Fibroblast of lung (primary cell): ENCODE results near the gene CLIC4. TPM values are rescaled to one million over a fixed set of nuclear protein-coding genes. Genes with fewer than 3 reads are reported as not detected.
A peak's percentile ranks its signal among the peaks of the same experiment; 100 is the strongest.
"Not testable (repeated sequence)": the region's sequence is repeated elsewhere in the genome, so short reads cannot be mapped to it uniquely, and the experiment has no call there.

Experiments
- DNase-seq, 2 donors: peaks; one replicate each; pipeline versions ENCODE4 v3.0.0 to v3.0.0-alpha.2; 2010; ENCODE audit warnings: low read depth in 2 of 2
- H2AFZ ChIP-seq: 2 replicates; pipeline ENCODE4 v1.5.1; 2012; ENCODE audit warnings: low read length, control low read depth, inconsistent platforms
- H3K27ac ChIP-seq: 2 replicates; pipeline ENCODE4 v1.5.1; 2011; ENCODE audit warnings: low read length, control low read depth; ENCODE audit not compliant: insufficient read depth
- H3K27me3 ChIP-seq: 2 replicates; pipeline ENCODE4 v1.5.1; 2011; ENCODE audit warnings: mild to moderate bottlenecking, low read length; ENCODE audit not compliant: control insufficient read depth, insufficient read depth
- H3K36me3 ChIP-seq: 2 replicates; pipeline ENCODE4 v1.5.1; 2011; ENCODE audit warnings: low read length; ENCODE audit not compliant: control insufficient read depth, insufficient read depth
- H3K4me1 ChIP-seq: 2 replicates; pipeline ENCODE4 v1.5.1; 2011; ENCODE audit warnings: low read length; ENCODE audit not compliant: control insufficient read depth, insufficient read depth; ENCODE audit errors: extremely low read depth
- H3K4me2 ChIP-seq: 2 replicates; pipeline ENCODE4 v1.5.1; 2011; ENCODE audit warnings: low read length, control low read depth; ENCODE audit not compliant: insufficient read depth; ENCODE audit errors: extremely low read depth
- H3K4me3 ChIP-seq, 4 experiments: fragments of 200-600 bp in 1 of 4; sonication (generic) in 1 of 4; replicated peaks in 1 of 4; 2 replicates each; pipeline ENCODE4 v1.5.1; 2011 to 2016; ENCODE audit warnings: low read length in 4 of 4, low read depth in 3 of 4, mild to moderate bottlenecking in 3 of 4, control low read depth in 2 of 4, inconsistent platforms in 1 of 4, mixed read lengths in 1 of 4; ENCODE audit not compliant: insufficient read depth in 1 of 4; ENCODE audit errors: control extremely low read depth in 1 of 4
- H3K79me2 ChIP-seq: 2 replicates; pipeline ENCODE4 v1.5.1; 2012; ENCODE audit warnings: mild to moderate bottlenecking, low read length, inconsistent platforms; ENCODE audit not compliant: control insufficient read depth, insufficient read depth
- H3K9ac ChIP-seq: 2 replicates; pipeline ENCODE4 v1.5.1; 2011; ENCODE audit warnings: mild to moderate bottlenecking, low read length, control low read depth; ENCODE audit not compliant: insufficient read depth
- H3K9me3 ChIP-seq: 2 replicates; pipeline ENCODE4 v1.5.1; 2012; ENCODE audit warnings: low read depth, low read length; ENCODE audit not compliant: control insufficient read depth, insufficient read depth
- H4K20me1 ChIP-seq: 2 replicates; pipeline ENCODE4 v1.5.1; 2011; ENCODE audit warnings: low read length; ENCODE audit not compliant: control insufficient read depth, insufficient read depth; ENCODE audit errors: extremely low read depth
- CTCF ChIP-seq, 2 donors: IDR thresholded peaks in 1 of 2; conservative IDR thresholded peaks in 1 of 2; 1 replicate in 1 of 2; 2 replicates in 1 of 2; pipeline ENCODE4 v1.5.1; 2011 to 2012; ENCODE audit warnings: low read length in 2 of 2, control low read depth in 1 of 2, inconsistent platforms in 1 of 2, low read depth in 1 of 2, mild to moderate bottlenecking in 1 of 2
- EZH2 ChIP-seq: IDR thresholded peaks from 2 replicates; pipeline ENCODE4 v1.5.1; 2012; ENCODE audit warnings: low read length, control low read depth, mild to moderate bottlenecking; ENCODE audit errors: missing control alignments
- polyA plus RNA-seq, 2 donors: library from polyadenylated mRNA; depleted of rRNA in 1 of 2; stranded (reverse) in 1 of 2; unstranded in 1 of 2; fragments of >200 nt; gene quantifications; 2 replicates each; pipeline ENCODE4 v1.2.1, GENCODE V29; 2011 to 2012; ENCODE audit warnings: missing spikeins in 1 of 2
- total RNA-seq: library from RNA; depleted of rRNA; stranded (reverse); fragments of >200 nt; gene quantifications from 2 replicates; pipeline ENCODE4 v1.2.1, GENCODE V29; 2014

Gene CLIC4
- total and polyA plus RNA-seq, 2 donors (not counting 1 experiment from before 2014, with no cell fraction given): 368 to 494 TPM

- Histone ChIP-seq H3K9ac (no peak overlapping the region), H3K27me3 (no peaks in the 10 kb centered on the region), H3K9me3 (no peaks in the 10 kb centered on the region), H2AFZ (peak overlapping the region; percentile 47), H3K4me2 (peak overlapping the region; percentile 86), H3K4me3 (peak overlapping the region; percentile 21 to 32 (median 25)), H3K4me1 (peaks cover 20% of the 10 kb centered on the region), H3K27ac (peak overlapping the region; percentile 73), H3K79me2 (no peaks in the 10 kb centered on the region), H4K20me1 (no peaks in the 10 kb centered on the region), H3K36me3 (no peaks in the 10 kb centered on the region)
- no peak for TF ChIP-seq EZH2
- TF ChIP-seq CTCF (conservative IDR thresholded peaks at IDR 0.05 in 1 of 2, IDR thresholded peaks at IDR 0.05 in 1 of 2; ENCODE audit: low read depth in 1 of 2, low read length in 2 of 2): no peak
- DNase-seq: peak; percentile 86 to 95
Observed at GRCh38 chr1:24727501-24728216, 17.6 kb upstream of the CLIC4 start.

GRCh38 chr1:24728982-24729381 is 16.3 kb upstream of the CLIC4 start:
- Histone ChIP-seq H3K4me1 (peaks cover 20% of the 10 kb centered on the region), H3K9ac (no peak overlapping the region), H2AFZ (no peak overlapping the region), H3K9me3 (no peaks in the 10 kb centered on the region), H3K79me2 (no peaks in the 10 kb centered on the region), H3K36me3 (no peaks in the 10 kb centered on the region), H3K4me2 (no peak overlapping the region), H3K4me3 (no peak overlapping the region), H3K27me3 (no peaks in the 10 kb centered on the region), H4K20me1 (no peaks in the 10 kb centered on the region), H3K27ac (no peak overlapping the region)
- no peak for DNase-seq
- no peak for TF ChIP-seq CTCF (conservative IDR thresholded peaks at IDR 0.05 in 1 of 2, IDR thresholded peaks at IDR 0.05 in 1 of 2; ENCODE audit: low read depth in 1 of 2, low read length in 2 of 2)
- TF ChIP-seq EZH2: no peak

GRCh38 chr1:24732186-24732885 is 12.9 kb upstream of the CLIC4 start:
- Histone ChIP-seq H3K9ac (no peak overlapping the region), H3K27ac (no peak overlapping the region), H3K4me3 (no peak overlapping the region), H4K20me1 (no peaks in the 10 kb centered on the region), H3K27me3 (no peaks in the 10 kb centered on the region), H3K79me2 (no peaks in the 10 kb centered on the region), H3K36me3 (no peaks in the 10 kb centered on the region), H3K4me2 (no peak overlapping the region), H3K9me3 (no peaks in the 10 kb centered on the region), H3K4me1 (peaks cover 11% of the 10 kb centered on the region), H2AFZ (no peak overlapping the region)
- DNase-seq: no peak
- no peak for TF ChIP-seq CTCF (conservative IDR thresholded peaks at IDR 0.05 in 1 of 2, IDR thresholded peaks at IDR 0.05 in 1 of 2; ENCODE audit: low read depth in 1 of 2, low read length in 2 of 2)
- TF ChIP-seq EZH2: no peak

GRCh38 chr1:24733342-24733741 is 11.9 kb upstream of the CLIC4 start:
- H3K4me1 ChIP-seq, H3K4me3 ChIP-seq, H4K20me1 ChIP-seq, H3K79me2 ChIP-seq, H3K9ac ChIP-seq, H3K27me3 ChIP-seq, H2AFZ ChIP-seq, H3K27ac ChIP-seq, H3K9me3 ChIP-seq, H3K36me3 ChIP-seq, DNase-seq, H3K4me2 ChIP-seq: not testable (repeated sequence)
